Activated T-cell treated with anti-CD3 and anti-CD28 coated beads for 24 hours (primary cell): ENCODE data around the gene PODXL2.
"Not testable (repeated sequence)": the region's sequence is repeated elsewhere in the genome, so short reads cannot be mapped to it uniquely, and the experiment has no call there.

Experiments used
- DNase-seq: peaks from one replicate; pipeline ENCODE4 v3.0.0-alpha.2; 2020; ENCODE audit warnings: low read depth

The PODXL2 gene

GRCh38 chr3:127674790-127675189 is 45.8 kb downstream of the PODXL2 start:
- DNase-seq = no peak

- DNase-seq = no peak
These were observed 46.8 kb downstream of the PODXL2 start for GRCh38 chr3:127675651-127676391.

GRCh38 chr3:127676456-127676855 is 47.5 kb downstream of the PODXL2 start:
- no peak for DNase-seq

- no peak for DNase-seq
These were observed 48.0 kb downstream of the PODXL2 start for GRCh38 chr3:127676921-127677351.

- DNase-seq = no peak
These were observed 48.7 kb downstream of the PODXL2 start for GRCh38 chr3:127677541-127678314.

GRCh38 chr3:127678315-127678599 is 49.3 kb downstream of the PODXL2 start:
- no peak for DNase-seq

- DNase-seq = no peak
These were observed 49.9 kb downstream of the PODXL2 start for GRCh38 chr3:127678611-127679533.

- no peak for DNase-seq
These were observed 50.7 kb downstream of the PODXL2 start for GRCh38 chr3:127679534-127680145.

GRCh38 chr3:127680146-127680661 is 51.2 kb downstream of the PODXL2 start:
- DNase-seq = no peak

GRCh38 chr3:127680798-127681221 is 51.8 kb downstream of the PODXL2 start:
- DNase-seq = no peak

- DNase-seq = not testable (repeated sequence)
These were observed 53.2 kb downstream of the PODXL2 start for GRCh38 chr3:127682175-127682554.

GRCh38 chr3:127682561-127682960 is 53.6 kb downstream of the PODXL2 start:
- no peak for DNase-seq

GRCh38 chr3:127684871-127685707 is 56.1 kb downstream of the PODXL2 start:
- no peak for DNase-seq

GRCh38 chr3:127685708-127686511 is 56.9 kb downstream of the PODXL2 start:
- DNase-seq = no peak

- DNase-seq = no peak
These were observed 57.5 kb downstream of the PODXL2 start for GRCh38 chr3:127686512-127686894.

- DNase-seq = no peak
These were observed 58.3 kb downstream of the PODXL2 start for GRCh38 chr3:127687228-127687737.

- DNase-seq = no peak
These were observed 59.0 kb downstream of the PODXL2 start for GRCh38 chr3:127688022-127688415.

- DNase-seq = no peak
These were observed 59.7 kb downstream of the PODXL2 start for GRCh38 chr3:127688416-127689265.
